GM10847 (cell line): ENCODE data around the gene FMO3.

Source experiments
- POLR2A ChIP-seq: IDR thresholded peaks from 2 replicates; pipeline ENCODE4 v1.6.1; 2011; ENCODE audit not compliant: insufficient read length; ENCODE audit errors: extremely low read depth

FMO3 gene

GRCh38 chr1:171090604-171091003 lies at the start of gene FMO3:
Gene FMO3 (plus strand): TSS chr1:171090905. CDS start chr1:171092659, 1,754 bp downstream.
- no peak for TF ChIP-seq POLR2A

DNA sequence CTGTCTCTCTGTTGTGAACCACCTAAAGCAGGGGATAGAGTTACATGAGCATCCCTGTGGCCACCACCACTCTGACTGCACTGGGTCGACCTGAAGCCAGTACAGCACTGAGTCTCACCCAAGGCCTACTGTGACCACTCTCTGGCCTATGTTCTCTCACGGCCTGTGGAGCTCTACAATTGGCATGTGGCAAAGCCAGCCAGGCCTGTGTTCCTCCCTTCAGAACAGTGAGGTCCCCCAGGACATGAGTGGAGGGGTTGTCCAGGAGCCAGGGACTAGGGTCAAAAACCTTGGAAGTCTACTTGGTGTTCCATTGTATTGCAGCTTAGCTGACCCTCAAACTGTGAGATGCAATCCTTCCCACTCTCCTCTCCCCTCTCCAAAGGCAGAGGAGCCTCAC lies 42.7 kb upstream of the FMO3 start:
- no peak for TF ChIP-seq POLR2A

- no peak for TF ChIP-seq POLR2A
These were observed 37.7 kb upstream of the FMO3 start for GRCh38 chr1:171052977-171053376.

DNA sequence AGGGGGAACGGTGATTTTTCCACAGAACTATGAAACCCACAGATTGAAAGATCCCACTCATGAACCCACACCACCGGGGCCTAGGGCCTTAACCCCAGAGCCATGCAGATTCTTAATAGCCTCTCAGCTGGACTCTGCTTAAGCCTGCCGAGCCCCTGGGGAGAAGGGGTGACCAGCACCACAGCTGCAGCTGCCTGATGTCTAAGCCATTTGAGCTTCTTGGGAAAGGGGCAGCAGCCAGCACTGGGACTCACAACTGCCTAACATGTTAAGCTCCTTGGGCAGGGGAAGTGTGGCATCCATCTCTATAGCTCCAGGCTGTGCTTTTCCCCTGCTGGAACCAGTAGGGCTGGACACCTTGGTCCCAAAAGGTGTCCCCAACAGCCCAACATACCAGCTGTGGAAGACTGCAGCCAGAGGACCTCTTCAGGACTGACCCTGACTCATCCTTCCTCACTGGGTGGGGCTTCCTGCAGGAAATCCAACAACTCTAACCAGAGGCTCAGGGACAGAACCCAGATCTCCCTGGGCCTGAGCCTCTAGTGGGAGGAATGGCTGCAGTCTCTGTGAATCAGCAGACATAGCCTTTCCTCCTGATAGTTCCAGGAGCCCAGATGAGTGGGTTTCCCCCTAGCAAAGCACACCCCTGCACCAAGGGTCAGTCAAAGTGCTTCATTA lies 34.6 kb upstream of the FMO3 start:
- no peak for TF ChIP-seq POLR2A

- no peak for TF ChIP-seq POLR2A
These were observed 29.1 kb upstream of the FMO3 start for GRCh38 chr1:171061425-171062143.

- no peak for TF ChIP-seq POLR2A
These were observed 27.8 kb upstream of the FMO3 start for GRCh38 chr1:171062902-171063301.

- TF ChIP-seq POLR2A, result no peak
These were observed 15.7 kb upstream of the FMO3 start for GRCh38 chr1:171075041-171075440.

- no peak for TF ChIP-seq POLR2A
These were observed 9.4 kb upstream of the FMO3 start for GRCh38 chr1:171081314-171081753.

- no peak for TF ChIP-seq POLR2A
These were observed 8.9 kb upstream of the FMO3 start for GRCh38 chr1:171081763-171082201.

- TF ChIP-seq POLR2A, result no peak
These were observed 8.1 kb upstream of the FMO3 start for GRCh38 chr1:171082606-171083005.

GRCh38 chr1:171083222-171083621 lies 7.5 kb upstream of the FMO3 start:
- no peak for TF ChIP-seq POLR2A

DNA sequence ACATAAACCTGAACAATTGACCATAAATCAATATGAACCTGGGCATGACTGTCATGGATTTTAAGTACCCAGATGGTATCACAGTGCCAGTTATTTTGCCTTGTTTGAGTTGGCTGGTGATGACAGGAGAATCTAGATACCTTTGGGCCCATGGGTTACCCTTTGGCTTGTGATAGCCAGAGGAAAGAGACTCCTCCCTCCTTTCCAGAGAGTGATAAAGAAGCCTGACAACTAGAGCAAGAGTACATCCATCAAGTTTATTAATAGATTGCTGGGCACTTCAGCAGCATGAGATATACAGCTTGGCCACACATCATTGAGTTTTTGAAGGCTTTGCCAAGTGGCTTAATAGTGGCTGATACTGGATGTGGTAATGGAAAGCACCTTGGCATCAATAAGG lies 6.6 kb upstream of the FMO3 start:
- no peak for TF ChIP-seq POLR2A

DNA sequence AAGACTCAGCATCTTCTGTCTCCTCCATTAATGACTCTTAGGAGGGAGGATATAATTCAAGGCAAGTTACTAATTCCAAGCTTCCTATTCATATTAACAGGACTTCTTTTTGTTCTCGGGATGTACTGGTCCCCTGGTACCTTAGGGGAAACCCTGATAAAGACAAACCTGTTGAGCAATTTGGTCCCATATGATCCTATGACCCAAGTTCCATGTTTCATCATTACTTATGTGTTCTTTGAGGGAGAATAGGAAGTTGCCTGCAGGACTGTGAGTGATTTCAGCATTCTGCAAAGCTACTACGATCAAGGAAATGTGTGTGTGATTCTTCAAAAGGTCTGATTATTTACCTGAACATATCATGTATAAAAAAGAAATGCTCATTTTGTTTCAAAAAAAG lies 5.8 kb upstream of the FMO3 start:
- TF ChIP-seq POLR2A, result no peak

DNA sequence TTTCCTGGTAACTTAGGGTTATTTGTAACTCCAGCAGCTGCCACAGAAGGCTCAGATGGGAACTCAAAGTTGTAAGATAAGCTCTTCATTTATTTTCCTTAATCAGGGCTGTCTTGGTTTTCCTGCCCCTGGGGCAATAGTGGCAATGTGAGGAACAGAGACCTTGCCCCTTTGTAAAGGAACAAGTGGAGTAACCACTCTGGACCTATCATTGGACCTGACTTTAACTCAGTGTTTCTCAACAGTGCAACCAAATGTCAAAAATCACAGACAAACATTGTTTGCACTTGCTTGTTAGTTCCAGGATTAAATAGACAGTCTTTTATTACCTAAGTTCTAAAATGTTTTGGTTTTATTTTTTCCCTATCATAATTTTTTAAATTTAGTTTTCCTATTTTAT lies 2.8 kb upstream of the FMO3 start:
- TF ChIP-seq POLR2A, result no peak

- no peak for TF ChIP-seq POLR2A
These were observed 13.2 kb downstream of the FMO3 start for GRCh38 chr1:171103862-171104261.

DNA sequence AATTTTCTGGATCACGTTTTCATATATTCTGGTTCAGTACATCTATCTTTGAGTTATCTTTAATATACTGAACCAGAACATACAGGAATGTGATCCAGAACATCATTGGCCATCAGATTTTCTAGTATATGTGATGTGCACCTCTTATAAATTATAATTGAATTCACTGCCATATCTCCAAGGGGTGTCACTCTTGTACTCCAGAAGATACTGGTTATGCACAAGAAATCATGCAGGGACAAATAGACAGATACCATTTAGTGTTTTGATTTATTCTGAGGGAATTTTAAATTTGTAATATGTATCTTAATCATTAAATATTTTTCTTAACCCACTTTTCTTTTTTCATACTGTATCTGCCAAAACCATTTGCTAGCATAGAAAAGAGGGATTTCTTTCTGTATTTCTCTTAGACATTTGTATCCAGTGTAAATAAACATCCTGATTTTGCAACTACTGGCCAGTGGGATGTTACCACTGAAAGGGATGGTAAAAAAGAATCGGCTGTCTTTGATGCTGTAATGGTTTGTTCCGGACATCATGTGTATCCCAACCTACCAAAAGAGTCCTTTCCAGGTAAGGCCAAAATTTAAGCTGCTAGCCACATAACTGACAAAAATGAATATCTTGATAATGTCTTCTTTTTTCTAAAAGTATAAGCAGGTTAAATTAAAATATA lies 16.7 kb downstream of the FMO3 start:
- no peak for TF ChIP-seq POLR2A
